ENCODE results near the gene AP3S1.

Gene AP3S1

GRCh38 chr5:115952588-115952987 is 110.9 kb downstream of the AP3S1 start:
- in situ Hi-C loops (cut with MboI; ENCODE audit: low pct_unique_long_range_greater_than_20kb, low sequenced_read_pairs, unreplicated experiment) = no loop called here
- DNase-seq (ENCODE audit: low spot score) = no peak
- TF ChIP-seq CTCF (IDR thresholded peaks at IDR 0.05; ENCODE audit: extremely low read depth, insufficient read depth, missing control alignments) = no peak

DNA sequence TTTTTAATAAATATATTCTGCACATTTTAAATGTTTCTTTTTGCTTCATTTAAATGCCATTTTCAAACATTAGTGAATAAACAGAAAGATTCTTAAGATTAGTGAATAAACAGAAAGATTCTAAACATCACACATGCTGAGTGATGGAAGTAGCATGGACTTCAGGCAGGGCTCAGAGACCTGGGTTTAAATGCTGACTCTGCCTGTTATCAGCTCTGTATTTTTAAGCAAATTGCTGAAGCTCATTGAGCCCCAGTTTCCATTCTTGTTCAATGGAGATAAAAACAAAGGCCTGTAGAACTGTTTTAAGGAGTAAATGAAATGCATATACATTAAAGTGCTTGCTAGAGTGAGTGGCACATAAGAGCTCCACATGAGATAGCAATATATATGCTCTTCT is 112.4 kb downstream of the AP3S1 start:
- no peak for DNase-seq (ENCODE audit: low spot score)
- in situ Hi-C loops (cut with MboI; ENCODE audit: low pct_unique_long_range_greater_than_20kb, low sequenced_read_pairs, unreplicated experiment) = no loop called here
- TF ChIP-seq CTCF (IDR thresholded peaks at IDR 0.05; ENCODE audit: extremely low read depth, insufficient read depth, missing control alignments) = no peak

DNA sequence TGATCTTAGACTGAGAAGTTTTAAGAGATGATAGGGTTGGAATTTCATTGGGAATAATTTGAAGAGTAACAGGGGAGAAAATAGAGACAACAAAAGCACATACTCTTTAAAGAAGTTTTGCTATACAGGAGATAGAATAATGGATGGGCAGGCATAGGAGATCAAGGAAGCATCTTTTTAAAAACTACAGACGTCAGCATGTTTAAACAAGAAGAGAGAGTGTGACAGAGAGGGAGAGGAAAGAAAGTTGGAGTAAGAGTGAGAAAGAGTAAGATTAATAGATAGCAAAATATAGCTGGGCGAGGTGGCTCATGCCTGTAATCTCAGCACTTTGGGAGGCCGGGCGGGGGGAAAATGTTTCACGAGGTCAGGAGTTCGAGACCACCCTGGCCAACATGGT is 115.2 kb downstream of the AP3S1 start:
- DNase-seq (ENCODE audit: low spot score) = no peak
- TF ChIP-seq CTCF (IDR thresholded peaks at IDR 0.05; ENCODE audit: extremely low read depth, insufficient read depth, missing control alignments) = no peak
- in situ Hi-C loops (cut with MboI; ENCODE audit: low pct_unique_long_range_greater_than_20kb, low sequenced_read_pairs, unreplicated experiment) = no loop called here

GRCh38 chr5:115961381-115962238 is 119.9 kb downstream of the AP3S1 start:
- no peak for TF ChIP-seq CTCF (IDR thresholded peaks at IDR 0.05; ENCODE audit: extremely low read depth, insufficient read depth, missing control alignments)
- DNase-seq (ENCODE audit: low spot score) = peak; percentile 33
- in situ Hi-C loops (cut with MboI; ENCODE audit: low pct_unique_long_range_greater_than_20kb, low sequenced_read_pairs, unreplicated experiment) = no loop called here

GRCh38 chr5:115962239-115962564 is 120.5 kb downstream of the AP3S1 start, which contains the start of gene LVRN:
Gene LVRN, plus strand, starts transcription at chr5:115962475. Its CDS starts 143 bp downstream, at chr5:115962618.
- no peak for TF ChIP-seq CTCF (IDR thresholded peaks at IDR 0.05; ENCODE audit: extremely low read depth, insufficient read depth, missing control alignments)
- in situ Hi-C loops (cut with MboI; ENCODE audit: low pct_unique_long_range_greater_than_20kb, low sequenced_read_pairs, unreplicated experiment) = no loop called here
- no peak for DNase-seq (ENCODE audit: low spot score)

DNA sequence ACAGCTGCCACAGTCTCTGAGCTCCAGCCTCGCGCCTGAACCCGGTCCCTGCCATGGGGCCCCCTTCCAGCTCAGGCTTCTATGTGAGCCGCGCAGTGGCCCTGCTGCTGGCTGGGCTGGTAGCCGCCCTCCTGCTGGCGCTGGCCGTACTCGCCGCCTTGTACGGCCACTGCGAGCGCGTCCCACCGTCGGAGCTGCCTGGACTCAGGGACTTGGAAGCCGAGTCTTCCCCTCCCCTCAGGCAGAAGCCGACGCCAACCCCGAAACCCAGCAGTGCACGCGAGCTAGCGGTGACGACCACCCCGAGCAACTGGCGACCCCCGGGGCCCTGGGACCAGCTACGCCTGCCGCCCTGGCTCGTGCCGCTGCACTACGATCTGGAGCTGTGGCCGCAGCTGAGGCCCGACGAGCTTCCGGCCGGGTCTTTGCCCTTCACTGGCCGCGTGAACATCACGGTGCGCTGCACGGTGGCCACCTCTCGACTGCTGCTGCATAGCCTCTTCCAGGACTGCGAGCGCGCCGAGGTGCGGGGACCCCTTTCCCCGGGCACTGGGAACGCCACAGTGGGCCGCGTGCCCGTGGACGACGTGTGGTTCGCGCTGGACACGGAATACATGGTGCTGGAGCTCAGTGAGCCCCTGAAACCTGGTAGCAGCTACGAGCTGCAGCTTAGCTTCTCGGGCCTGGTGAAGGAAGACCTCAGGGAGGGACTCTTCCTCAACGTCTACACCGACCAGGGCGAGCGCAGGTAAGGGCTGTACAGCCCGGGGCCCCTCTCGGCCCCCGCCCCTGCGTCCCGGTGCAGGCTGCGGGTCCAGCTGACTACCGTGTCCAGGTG is 121.0 kb downstream of the AP3S1 start:
- no peak for TF ChIP-seq CTCF (IDR thresholded peaks at IDR 0.05; ENCODE audit: extremely low read depth, insufficient read depth, missing control alignments)
- in situ Hi-C loops (cut with MboI; ENCODE audit: low pct_unique_long_range_greater_than_20kb, low sequenced_read_pairs, unreplicated experiment) = no loop called here

More for the DNA sequence above, 121.0 kb downstream of the AP3S1 start:
- DNase-seq (ENCODE audit: low spot score) = peak; percentile 30
